Measurements from ENCODE around the gene DENND1A. TPM values are rescaled to one million over a fixed set of nuclear protein-coding genes. Genes with fewer than 3 reads are reported as not detected.

DENND1A gene
- total and polyA plus RNA-seq, 4 donors, result 7.9 to 22.0 (median 13.9) TPM

DNA sequence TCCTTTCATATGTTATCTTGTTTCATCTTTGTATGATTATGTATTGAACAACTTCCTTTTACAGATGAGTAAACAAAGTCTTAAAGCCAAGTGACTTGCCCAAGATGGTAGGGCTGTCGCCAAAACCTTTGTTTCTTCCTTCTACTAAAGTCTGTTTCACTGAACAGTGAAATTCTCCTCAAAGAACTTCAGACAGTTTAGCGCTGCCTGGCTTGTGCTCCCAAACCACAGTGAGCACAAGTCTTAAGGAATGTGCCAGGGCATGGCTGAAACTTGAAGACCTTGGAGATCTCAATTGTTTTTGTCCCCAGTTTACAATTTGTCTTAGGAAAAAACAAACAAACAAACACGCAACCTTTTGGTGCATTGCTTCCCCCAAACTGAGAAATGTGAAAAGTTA, 300.4 kb downstream of the DENND1A start:
- 99% methylated on average over 3 of the region's 3 CpGs for WGBS
- no peaks in the 10 kb centered on the region for H3K4me1 ChIP-seq (ENCODE audit: control insufficient read depth in 4 of 4, insufficient read depth in 4 of 4, low read length in 3 of 4)
- peaks cover 0 to 11% (median 5%) of the 10 kb centered on the region in 4 donors for H3K36me3 ChIP-seq (ENCODE audit: control insufficient read depth in 4 of 4, insufficient read depth in 3 of 4, low read depth in 1 of 4, low read length in 3 of 4)
- no peaks in the 10 kb centered on the region for H3K9me3 ChIP-seq (ENCODE audit: control insufficient read depth in 4 of 4, low read length in 3 of 4)
- no peak overlapping the region for H3K9ac ChIP-seq (ENCODE audit: low read depth in 1 of 2, low read length in 2 of 2)
- no peak overlapping the region for H3K4me3 ChIP-seq (ENCODE audit: low read depth in 1 of 3, low read length in 3 of 3)
- no peak overlapping the region for H3K27ac ChIP-seq (ENCODE audit: low read depth in 1 of 2, low read length in 2 of 2)
- no peaks in the 10 kb centered on the region for H3K27me3 ChIP-seq (ENCODE audit: control insufficient read depth in 4 of 4, insufficient read depth in 4 of 4, low read length in 3 of 4)
- TF ChIP-seq, protein P1, sequence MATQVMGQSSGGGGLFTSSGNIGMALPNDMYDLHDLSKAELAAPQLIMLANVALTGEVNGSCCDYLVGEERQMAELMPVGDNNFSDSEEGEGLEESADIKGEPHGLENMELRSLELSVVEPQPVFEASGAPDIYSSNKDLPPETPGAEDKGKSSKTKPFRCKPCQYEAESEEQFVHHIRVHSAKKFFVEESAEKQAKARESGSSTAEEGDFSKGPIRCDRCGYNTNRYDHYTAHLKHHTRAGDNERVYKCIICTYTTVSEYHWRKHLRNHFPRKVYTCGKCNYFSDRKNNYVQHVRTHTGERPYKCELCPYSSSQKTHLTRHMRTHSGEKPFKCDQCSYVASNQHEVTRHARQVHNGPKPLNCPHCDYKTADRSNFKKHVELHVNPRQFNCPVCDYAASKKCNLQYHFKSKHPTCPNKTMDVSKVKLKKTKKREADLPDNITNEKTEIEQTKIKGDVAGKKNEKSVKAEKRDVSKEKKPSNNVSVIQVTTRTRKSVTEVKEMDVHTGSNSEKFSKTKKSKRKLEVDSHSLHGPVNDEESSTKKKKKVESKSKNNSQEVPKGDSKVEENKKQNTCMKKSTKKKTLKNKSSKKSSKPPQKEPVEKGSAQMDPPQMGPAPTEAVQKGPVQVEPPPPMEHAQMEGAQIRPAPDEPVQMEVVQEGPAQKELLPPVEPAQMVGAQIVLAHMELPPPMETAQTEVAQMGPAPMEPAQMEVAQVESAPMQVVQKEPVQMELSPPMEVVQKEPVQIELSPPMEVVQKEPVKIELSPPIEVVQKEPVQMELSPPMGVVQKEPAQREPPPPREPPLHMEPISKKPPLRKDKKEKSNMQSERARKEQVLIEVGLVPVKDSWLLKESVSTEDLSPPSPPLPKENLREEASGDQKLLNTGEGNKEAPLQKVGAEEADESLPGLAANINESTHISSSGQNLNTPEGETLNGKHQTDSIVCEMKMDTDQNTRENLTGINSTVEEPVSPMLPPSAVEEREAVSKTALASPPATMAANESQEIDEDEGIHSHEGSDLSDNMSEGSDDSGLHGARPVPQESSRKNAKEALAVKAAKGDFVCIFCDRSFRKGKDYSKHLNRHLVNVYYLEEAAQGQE (IDR thresholded peaks at IDR 0.05), result no peak
- no peak for TF ChIP-seq ZBTB33 (IDR thresholded peaks at IDR 0.05)
- no peak for TF ChIP-seq FOXA1 (IDR thresholded peaks at IDR 0.05)
- no peak for TF ChIP-seq HNF4A (conservative IDR thresholded peaks at IDR 0.05)
- DNase-seq (ENCODE audit: low spot score), result no peak

GRCh38 chr9:123622711-123623241, 307.1 kb downstream of the DENND1A start:
- Histone ChIP-seq H3K9me3 (ENCODE audit: control insufficient read depth in 4 of 4, low read length in 3 of 4) (no peaks in the 10 kb centered on the region), H3K27ac (ENCODE audit: low read depth in 1 of 2, low read length in 2 of 2) (no peak overlapping the region), H3K36me3 (ENCODE audit: control insufficient read depth in 4 of 4, insufficient read depth in 3 of 4, low read depth in 1 of 4, low read length in 3 of 4) (peaks cover 0 to 3% (median 0%) of the 10 kb centered on the region in 4 donors), H3K27me3 (ENCODE audit: control insufficient read depth in 4 of 4, insufficient read depth in 4 of 4, low read length in 3 of 4) (no peaks in the 10 kb centered on the region), H3K9ac (ENCODE audit: low read depth in 1 of 2, low read length in 2 of 2) (no peak overlapping the region), H3K4me1 (ENCODE audit: control insufficient read depth in 4 of 4, insufficient read depth in 4 of 4, low read length in 3 of 4) (no peaks in the 10 kb centered on the region), H3K4me3 (ENCODE audit: low read depth in 1 of 3, low read length in 3 of 3) (no peak overlapping the region)
- TF ChIP-seq RAD21 (IDR thresholded peaks at IDR 0.05) (peak in 1 of 2 donors; percentile 4), GABPA (IDR thresholded peaks at IDR 0.05 in 1 of 2, conservative IDR thresholded peaks at IDR 0.05 in 1 of 2) (no peak), SP1 (IDR thresholded peaks at IDR 0.05) (no peak), FOXA2 (IDR thresholded peaks at IDR 0.05) (no peak), ZBTB33 (IDR thresholded peaks at IDR 0.05) (no peak), FOXA1 (IDR thresholded peaks at IDR 0.05) (no peak), MAX (IDR thresholded peaks at IDR 0.05) (no peak), HNF4A (conservative IDR thresholded peaks at IDR 0.05) (no peak), NR2F2 (IDR thresholded peaks at IDR 0.05) (peak; percentile 33), EGR1 (IDR thresholded peaks at IDR 0.05; ENCODE audit: low read depth in 2 of 2) (no peak), RXRA (IDR thresholded peaks at IDR 0.05) (no peak), TAF1 (conservative IDR thresholded peaks at IDR 0.05) (no peak)
- TF ChIP-seq, protein P1 (IDR thresholded peaks at IDR 0.05), result no peak
- TF ChIP-seq, protein P2, sequence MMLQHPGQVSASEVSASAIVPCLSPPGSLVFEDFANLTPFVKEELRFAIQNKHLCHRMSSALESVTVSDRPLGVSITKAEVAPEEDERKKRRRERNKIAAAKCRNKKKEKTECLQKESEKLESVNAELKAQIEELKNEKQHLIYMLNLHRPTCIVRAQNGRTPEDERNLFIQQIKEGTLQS (IDR thresholded peaks at IDR 0.05), result no peak
- TF ChIP-seq, protein P3, sequence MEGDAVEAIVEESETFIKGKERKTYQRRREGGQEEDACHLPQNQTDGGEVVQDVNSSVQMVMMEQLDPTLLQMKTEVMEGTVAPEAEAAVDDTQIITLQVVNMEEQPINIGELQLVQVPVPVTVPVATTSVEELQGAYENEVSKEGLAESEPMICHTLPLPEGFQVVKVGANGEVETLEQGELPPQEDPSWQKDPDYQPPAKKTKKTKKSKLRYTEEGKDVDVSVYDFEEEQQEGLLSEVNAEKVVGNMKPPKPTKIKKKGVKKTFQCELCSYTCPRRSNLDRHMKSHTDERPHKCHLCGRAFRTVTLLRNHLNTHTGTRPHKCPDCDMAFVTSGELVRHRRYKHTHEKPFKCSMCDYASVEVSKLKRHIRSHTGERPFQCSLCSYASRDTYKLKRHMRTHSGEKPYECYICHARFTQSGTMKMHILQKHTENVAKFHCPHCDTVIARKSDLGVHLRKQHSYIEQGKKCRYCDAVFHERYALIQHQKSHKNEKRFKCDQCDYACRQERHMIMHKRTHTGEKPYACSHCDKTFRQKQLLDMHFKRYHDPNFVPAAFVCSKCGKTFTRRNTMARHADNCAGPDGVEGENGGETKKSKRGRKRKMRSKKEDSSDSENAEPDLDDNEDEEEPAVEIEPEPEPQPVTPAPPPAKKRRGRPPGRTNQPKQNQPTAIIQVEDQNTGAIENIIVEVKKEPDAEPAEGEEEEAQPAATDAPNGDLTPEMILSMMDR (IDR thresholded peaks at IDR 0.05; ENCODE audit: low read depth, low read length, missing input control), result no peak
- WGBS, result 62% methylated on average over 2 of the region's 2 CpGs
- DNase-seq (ENCODE audit: low spot score), result no peak
